ENCODE data around the gene MUC4.

Gene MUC4

GRCh38 chr3:195811756-195812155, at the start of gene MUC4:
MUC4 (minus strand) TSS chr3:195811929; CDS start chr3:195811817, 112 bp downstream.
- DNase-seq, result no peak

- no peak for DNase-seq
Observed at GRCh38 chr3:195860456-195860855, 48.7 kb upstream of the MUC4 start.

GRCh38 chr3:195859846-195860411, 48.2 kb upstream of the MUC4 start:
- DNase-seq, result no peak

- peak; percentile 39 for DNase-seq
Observed at GRCh38 chr3:195859061-195859845, 47.5 kb upstream of the MUC4 start.

GRCh38 chr3:195856410-195857084, 44.8 kb upstream of the MUC4 start:
- no peak for DNase-seq

GRCh38 chr3:195855471-195856409, 44.0 kb upstream of the MUC4 start:
- DNase-seq, result no peak

- no peak for DNase-seq
Observed at GRCh38 chr3:195854628-195855294, 43.0 kb upstream of the MUC4 start.

GRCh38 chr3:195853996-195854395, 42.3 kb upstream of the MUC4 start:
- no peak for DNase-seq

GRCh38 chr3:195853036-195853435, 41.3 kb upstream of the MUC4 start:
- DNase-seq, result no peak

GRCh38 chr3:195850857-195851543, 39.3 kb upstream of the MUC4 start:
- DNase-seq, result peak; percentile 93

- peak; percentile 9 for DNase-seq
Observed at GRCh38 chr3:195849322-195850074, 37.8 kb upstream of the MUC4 start.

- DNase-seq, result no peak
Observed at GRCh38 chr3:195847055-195847950, 35.6 kb upstream of the MUC4 start.

- DNase-seq, result no peak
Observed at GRCh38 chr3:195845483-195845882, 33.8 kb upstream of the MUC4 start.

GRCh38 chr3:195844671-195845218, 33.0 kb upstream of the MUC4 start:
- DNase-seq, result no peak

GRCh38 chr3:195839260-195840010, 27.7 kb upstream of the MUC4 start:
- DNase-seq, result no peak

GRCh38 chr3:195838714-195839113, 27.0 kb upstream of the MUC4 start:
- no peak for DNase-seq

- no peak for DNase-seq
Observed at GRCh38 chr3:195836476-195837135, 24.9 kb upstream of the MUC4 start.

GRCh38 chr3:195835791-195836190, 24.1 kb upstream of the MUC4 start:
- no peak for DNase-seq
